AG09309 (cell line): ENCODE measurements around the gene NEURL2.

Experiments used
- DNase-seq: peaks from one replicate; pipeline ENCODE4 v3.0.0-alpha.2; 2010; ENCODE audit warnings: low read depth
- H3K4me3 ChIP-seq: 2 replicates; pipeline ENCODE4 v1.5.1; 2011; ENCODE audit warnings: mild to moderate bottlenecking, low read depth, low read length, moderate library complexity; ENCODE audit not compliant: control insufficient read depth
- CTCF ChIP-seq: IDR thresholded peaks from 2 replicates; pipeline ENCODE4 v1.5.1; 2011; ENCODE audit warnings: mild to moderate bottlenecking, low read depth, low read length, inconsistent platforms; ENCODE audit not compliant: insufficient read depth, control insufficient read depth; ENCODE audit errors: missing control alignments

The NEURL2 gene

GRCh38 chr20:45863543-45864470 is 27.2 kb downstream of the NEURL2 start:
- no peak for TF ChIP-seq CTCF
- H3K4me3 ChIP-seq: no peak overlapping the region
- DNase-seq: no peak

- TF ChIP-seq CTCF: no peak
- no peak for DNase-seq
- no peak overlapping the region for H3K4me3 ChIP-seq
Observed at GRCh38 chr20:45861221-45862075, 29.6 kb downstream of the NEURL2 start.

GRCh38 chr20:45860560-45861220 is 30.3 kb downstream of the NEURL2 start:
- DNase-seq: no peak
- TF ChIP-seq CTCF: no peak
- H3K4me3 ChIP-seq: no peak overlapping the region

- H3K4me3 ChIP-seq: no peak overlapping the region
- no peak for DNase-seq
- TF ChIP-seq CTCF: no peak
Observed at GRCh38 chr20:45859916-45860315, 31.1 kb downstream of the NEURL2 start.

GRCh38 chr20:45857882-45858216 is 33.2 kb downstream of the NEURL2 start:
- H3K4me3 ChIP-seq: peak overlapping the region; percentile 80
- no peak for DNase-seq
- no peak for TF ChIP-seq CTCF

- H3K4me3 ChIP-seq: peak within 1 kb of the TSS; percentile 80
- peak; percentile 100 for DNase-seq
- TF ChIP-seq CTCF: no peak
Observed at GRCh38 chr20:45857114-45857881, 33.7 kb downstream of the NEURL2 start, which contains the start of the genes ACOT8 and ZSWIM3. ACOT8 (minus strand) TSS chr20:45857392; CDS start chr20:45857315, 77 bp downstream. ZSWIM3 (plus strand) TSS chr20:45857614; CDS start chr20:45857826, 212 bp downstream.
